Activated naive CD8-positive, alpha-beta T cell treated with anti-CD3 and anti-CD28 coated beads, Interleukin-2, amount 10 ng/mL, durations not matched to agents 7 days and 5 days (primary cell): ENCODE results near the gene CLOCK. TPM values are rescaled to one million over a fixed set of nuclear protein-coding genes. Genes with fewer than 3 reads are reported as not detected.
"Not testable (repeated sequence)": the region's sequence is repeated elsewhere in the genome, so short reads cannot be mapped to it uniquely, and the experiment has no call there.

Source experiments
- ATAC-seq: fragments of 150-1000 bp; cut with Tn5 transposase; one replicate; pipeline ENCODE4 v1.10.0; 2021; ENCODE audit warnings: low read depth, moderate library complexity
- POLR2A ChIA-PET: fragments of 350-600 bp; sonication (Branson Sonifier 250); formaldehyde crosslinking; loops from one replicate; lab custom pipeline; 2021; ENCODE audit warnings: antibody characterized with exemption; lab: Charles Lee
- DNase-seq: peaks from one replicate; pipeline ENCODE4 v3.0.0; 2021
- H3K27ac Mint-ChIP-seq: one replicate; pipeline ENCODE4 v1.8.0; 2022; ENCODE audit warnings: mild to moderate bottlenecking, mixed read lengths
- H3K27me3 Mint-ChIP-seq: one replicate; pipeline ENCODE4 v1.8.0; 2022; ENCODE audit warnings: mild to moderate bottlenecking, moderate library complexity, mixed read lengths
- H3K36me3 Mint-ChIP-seq: one replicate; pipeline ENCODE4 v1.8.0; 2021; ENCODE audit warnings: mild to moderate bottlenecking, mixed read lengths
- H3K4me1 Mint-ChIP-seq: one replicate; pipeline ENCODE4 v1.8.0; 2021; ENCODE audit warnings: mixed read lengths
- H3K4me3 Mint-ChIP-seq: one replicate; pipeline ENCODE4 v1.8.0; 2022; ENCODE audit warnings: mild to moderate bottlenecking, moderate library complexity, mixed read lengths
- H3K9me3 Mint-ChIP-seq: one replicate; pipeline ENCODE4 v1.8.0; 2021; ENCODE audit warnings: mixed read lengths
- total RNA-seq, 2 experiments: library from RNA; stranded (reverse); gene quantifications; one replicate each; pipeline ENCODE4 v1.2.3, GENCODE V29; 2021

The CLOCK gene, protein sequence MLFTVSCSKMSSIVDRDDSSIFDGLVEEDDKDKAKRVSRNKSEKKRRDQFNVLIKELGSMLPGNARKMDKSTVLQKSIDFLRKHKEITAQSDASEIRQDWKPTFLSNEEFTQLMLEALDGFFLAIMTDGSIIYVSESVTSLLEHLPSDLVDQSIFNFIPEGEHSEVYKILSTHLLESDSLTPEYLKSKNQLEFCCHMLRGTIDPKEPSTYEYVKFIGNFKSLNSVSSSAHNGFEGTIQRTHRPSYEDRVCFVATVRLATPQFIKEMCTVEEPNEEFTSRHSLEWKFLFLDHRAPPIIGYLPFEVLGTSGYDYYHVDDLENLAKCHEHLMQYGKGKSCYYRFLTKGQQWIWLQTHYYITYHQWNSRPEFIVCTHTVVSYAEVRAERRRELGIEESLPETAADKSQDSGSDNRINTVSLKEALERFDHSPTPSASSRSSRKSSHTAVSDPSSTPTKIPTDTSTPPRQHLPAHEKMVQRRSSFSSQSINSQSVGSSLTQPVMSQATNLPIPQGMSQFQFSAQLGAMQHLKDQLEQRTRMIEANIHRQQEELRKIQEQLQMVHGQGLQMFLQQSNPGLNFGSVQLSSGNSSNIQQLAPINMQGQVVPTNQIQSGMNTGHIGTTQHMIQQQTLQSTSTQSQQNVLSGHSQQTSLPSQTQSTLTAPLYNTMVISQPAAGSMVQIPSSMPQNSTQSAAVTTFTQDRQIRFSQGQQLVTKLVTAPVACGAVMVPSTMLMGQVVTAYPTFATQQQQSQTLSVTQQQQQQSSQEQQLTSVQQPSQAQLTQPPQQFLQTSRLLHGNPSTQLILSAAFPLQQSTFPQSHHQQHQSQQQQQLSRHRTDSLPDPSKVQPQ
- 1 to 10 TPM; 8.5 to 9.1 TPM for total RNA-seq

DNA sequence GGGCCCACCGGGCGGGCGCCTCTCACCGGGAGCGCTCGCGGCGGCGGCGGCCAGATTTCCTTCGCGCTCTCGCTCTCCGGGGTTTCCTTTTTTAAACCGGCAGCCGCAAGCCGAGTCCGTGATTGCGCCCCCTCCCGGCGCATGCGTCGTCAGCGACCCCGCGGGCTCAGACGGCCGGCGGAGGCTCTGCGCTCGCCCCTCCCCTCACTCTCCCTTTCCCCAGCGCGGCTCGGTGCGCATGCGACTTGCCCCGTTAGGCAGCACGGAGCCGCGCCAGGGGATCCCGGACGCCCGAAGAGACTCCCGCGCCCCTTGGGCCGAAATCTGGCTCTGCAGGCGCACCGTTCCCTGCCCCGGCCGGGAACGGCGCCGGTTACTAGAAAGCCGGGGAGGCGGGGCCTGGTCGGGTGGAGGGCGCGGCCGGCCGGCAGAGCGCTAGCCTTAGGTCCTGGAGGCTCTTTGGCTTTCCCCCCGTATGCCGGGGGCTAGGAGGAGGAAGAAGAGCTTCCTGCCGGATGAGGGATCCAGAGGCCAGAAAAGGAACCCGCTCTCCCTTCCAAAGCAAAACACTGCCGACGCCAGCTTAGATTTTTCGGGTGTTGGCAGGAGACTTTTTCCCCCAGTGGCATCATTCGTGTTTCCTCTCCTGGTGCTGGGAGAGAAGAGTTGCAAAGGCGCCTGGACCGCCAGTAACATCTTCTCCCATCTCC lies at the start of gene CLOCK:
TSS of gene CLOCK (minus strand) at position 154 of the 710 bp plus-strand sequence. CDS start 64,124 bp downstream, outside the sequence.
- Mint-ChIP-seq H3K4me3 (peak within 1 kb of the TSS; percentile 90), H3K36me3 (no peaks in the 10 kb centered on the region), H3K27ac (peak within 1 kb of the TSS; percentile 85), H3K9me3 (no peaks in the 10 kb centered on the region), H3K4me1 (peaks cover 33% of the 10 kb centered on the region), H3K27me3 (peaks cover 4% of the 10 kb centered on the region)
- ATAC-seq (peak; percentile 77), DNase-seq (peak; percentile 89)
- POLR2A ChIA-PET = interaction anchor here (0.9 kb wide), 1 partner anchor 157 kb away, joined by 4 read pairs; no protein-coding TSS in a partner anchor

DNA sequence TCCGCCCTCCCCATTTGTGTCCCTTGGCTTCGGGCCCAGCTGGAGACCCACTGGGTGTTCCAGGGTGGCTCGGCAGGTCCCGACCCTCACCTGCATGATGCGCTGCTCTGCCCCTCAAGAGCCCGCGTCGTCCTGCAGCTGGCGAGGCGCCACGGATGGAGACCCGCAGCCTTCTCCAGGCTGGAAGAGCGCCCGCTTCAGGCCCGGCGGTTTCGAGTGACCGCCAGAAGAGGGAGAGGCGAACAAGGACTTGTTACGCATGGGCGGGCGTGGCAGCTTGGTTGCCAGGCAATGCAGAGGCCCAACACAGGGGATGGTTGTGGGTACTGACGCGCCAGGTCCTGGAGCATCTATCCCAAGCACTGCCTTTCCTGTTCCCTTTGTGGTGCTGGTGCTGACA lies 45.3 kb upstream of the CLOCK start, which contains the start of gene PDCL2:
TSS of gene PDCL2 (minus strand) at position 232 of the 400 bp plus-strand sequence. CDS start at position 96, 136 bp downstream.
- POLR2A ChIA-PET = no interaction called here
- H3K9me3 Mint-ChIP-seq = peaks cover 6% of the 10 kb centered on the region
- H3K4me1 Mint-ChIP-seq = no peaks in the 10 kb centered on the region
- H3K27ac Mint-ChIP-seq = no peak within 1 kb of the TSS
- ATAC-seq (no peak), DNase-seq (no peak)
- peaks cover 12% of the 10 kb centered on the region for H3K27me3 Mint-ChIP-seq
- no peaks in the 10 kb centered on the region for H3K36me3 Mint-ChIP-seq
- H3K4me3 Mint-ChIP-seq = no peak within 1 kb of the TSS

DNA sequence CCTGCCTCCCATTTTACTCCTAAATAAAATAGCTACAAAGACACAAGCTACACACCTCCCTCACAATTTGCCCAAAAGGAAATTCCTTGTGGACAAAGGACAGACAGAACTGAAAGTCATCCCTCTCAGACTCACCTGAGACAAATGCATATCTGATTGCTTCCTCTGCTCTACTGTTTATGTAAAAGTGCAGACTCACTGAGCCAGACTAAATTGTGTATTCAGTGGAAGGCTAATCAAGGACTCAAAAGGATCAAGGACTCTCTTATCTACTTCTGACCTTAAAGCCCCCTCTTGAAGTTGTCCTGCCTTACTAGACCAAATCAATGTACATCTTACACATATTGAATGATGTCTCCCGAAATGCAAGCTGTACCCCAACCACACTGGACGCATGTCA lies 41.5 kb upstream of the CLOCK start:
- POLR2A ChIA-PET = no interaction called here
- H3K27ac Mint-ChIP-seq = no peak overlapping the region
- no peak overlapping the region for H3K4me3 Mint-ChIP-seq
- DNase-seq (no peak), ATAC-seq (no peak)
- H3K27me3 Mint-ChIP-seq = peaks cover 4% of the 10 kb centered on the region
- H3K9me3 Mint-ChIP-seq = peaks cover 8% of the 10 kb centered on the region
- no peaks in the 10 kb centered on the region for H3K4me1 Mint-ChIP-seq
- no peaks in the 10 kb centered on the region for H3K36me3 Mint-ChIP-seq

DNA sequence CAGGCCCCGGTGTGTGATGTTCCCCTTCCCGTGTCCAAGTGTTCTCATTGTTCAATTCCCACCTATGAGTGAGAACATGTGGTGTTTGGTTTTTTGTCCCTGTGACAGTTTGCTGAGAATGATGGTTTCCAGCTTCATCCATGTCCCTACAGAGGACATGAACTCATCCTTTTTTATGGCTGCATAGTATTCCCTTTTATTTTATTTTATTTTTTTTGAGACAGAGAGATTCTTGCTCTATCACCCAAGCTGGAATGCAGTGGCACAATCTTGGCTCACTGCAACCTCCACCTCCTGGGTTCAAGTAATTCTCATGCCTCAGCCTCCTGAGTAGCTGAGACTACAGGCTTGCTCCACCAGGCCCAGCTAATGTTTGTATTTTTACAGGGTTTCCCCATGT lies 36.1 kb upstream of the CLOCK start:
- H3K4me1 Mint-ChIP-seq, POLR2A ChIA-PET, DNase-seq, H3K27ac Mint-ChIP-seq, H3K4me3 Mint-ChIP-seq, ATAC-seq, H3K36me3 Mint-ChIP-seq, H3K27me3 Mint-ChIP-seq, H3K9me3 Mint-ChIP-seq: not testable (repeated sequence)

DNA sequence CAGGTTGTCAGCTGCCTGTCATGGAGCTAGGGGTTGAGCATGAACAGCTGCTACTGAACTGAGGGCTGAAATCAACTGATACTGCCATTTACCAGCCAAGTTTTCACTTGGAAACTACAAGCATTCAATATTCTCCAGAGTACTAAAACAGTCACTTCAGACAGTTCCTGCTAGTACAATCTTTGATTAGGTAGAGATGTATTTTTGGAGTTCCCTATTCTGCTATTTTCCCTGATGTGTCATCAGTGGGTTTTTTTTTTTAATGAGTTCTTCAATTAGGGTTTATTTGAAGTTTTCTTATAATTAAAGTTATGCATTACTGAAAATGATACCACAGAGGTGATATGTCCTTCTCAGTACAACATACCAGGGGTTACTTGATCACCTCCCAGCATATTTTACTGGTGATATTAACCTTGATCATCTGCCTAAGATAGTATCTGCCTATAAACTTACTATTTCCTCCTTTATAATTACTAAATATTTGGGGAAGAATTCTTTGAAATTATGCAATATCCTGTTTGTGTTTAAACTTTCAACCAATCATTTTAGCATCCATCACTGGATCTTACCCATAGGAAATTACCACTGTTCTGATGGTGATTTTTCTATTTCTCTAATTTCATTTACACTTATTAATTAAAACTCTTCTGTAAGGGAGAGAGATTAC lies 31.8 kb upstream of the CLOCK start:
- ATAC-seq (no peak), DNase-seq (no peak)
- no peaks in the 10 kb centered on the region for H3K36me3 Mint-ChIP-seq
- H3K27me3 Mint-ChIP-seq = peaks cover 3% of the 10 kb centered on the region
- H3K27ac Mint-ChIP-seq = no peak overlapping the region
- peaks cover 14% of the 10 kb centered on the region for H3K9me3 Mint-ChIP-seq
- H3K4me3 Mint-ChIP-seq = no peak overlapping the region
- POLR2A ChIA-PET = no interaction called here
- no peaks in the 10 kb centered on the region for H3K4me1 Mint-ChIP-seq

DNA sequence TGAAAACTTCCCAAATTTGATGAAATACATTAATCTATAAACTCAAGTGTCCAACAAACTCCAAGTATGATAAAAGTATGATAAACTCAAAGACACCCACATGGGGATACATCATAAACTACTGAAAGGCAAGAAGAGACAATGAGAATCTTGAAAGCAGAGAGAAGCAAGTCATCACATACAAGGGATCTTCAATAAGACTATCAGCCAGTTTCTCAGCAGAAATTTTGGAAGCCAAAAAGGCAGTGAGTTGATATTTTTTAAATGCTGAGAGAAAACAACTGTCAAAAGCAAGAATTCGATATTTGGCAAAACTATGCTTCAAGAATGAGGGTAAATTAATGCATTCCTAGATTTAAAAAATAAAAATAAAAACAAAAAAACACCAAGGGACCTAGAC lies 28.8 kb upstream of the CLOCK start:
- H3K4me3 Mint-ChIP-seq = no peak overlapping the region
- H3K4me1 Mint-ChIP-seq = no peaks in the 10 kb centered on the region
- H3K36me3 Mint-ChIP-seq = no peaks in the 10 kb centered on the region
- POLR2A ChIA-PET = no interaction called here
- H3K27me3 Mint-ChIP-seq = peaks cover 5% of the 10 kb centered on the region
- H3K27ac Mint-ChIP-seq = no peak overlapping the region
- ATAC-seq = no peak
- peaks cover 10% of the 10 kb centered on the region for H3K9me3 Mint-ChIP-seq
- no peak for DNase-seq

DNA sequence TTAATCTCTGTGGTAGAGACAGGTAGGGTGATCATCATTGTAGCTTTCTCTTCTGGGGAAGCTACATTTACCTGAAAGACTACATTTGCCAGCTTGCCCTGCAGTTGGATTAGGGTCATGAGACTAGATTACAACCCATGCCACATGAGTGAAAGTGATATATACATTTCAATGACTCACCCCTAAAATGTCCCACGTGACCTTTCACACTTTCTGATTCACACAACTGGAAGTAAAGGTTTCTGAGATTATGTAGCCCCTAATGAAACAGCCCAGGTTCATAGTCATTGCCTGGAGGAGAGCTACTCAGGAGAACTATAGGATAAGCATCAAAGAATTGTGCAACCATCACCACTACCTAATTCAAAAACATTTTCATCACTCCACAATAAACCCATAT lies 27.5 kb upstream of the CLOCK start:
- Mint-ChIP-seq H3K27ac (no peak overlapping the region), H3K27me3 (peaks cover 2% of the 10 kb centered on the region), H3K9me3 (peaks cover 10% of the 10 kb centered on the region), H3K36me3 (no peaks in the 10 kb centered on the region), H3K4me1 (no peaks in the 10 kb centered on the region), H3K4me3 (no peak overlapping the region)
- POLR2A ChIA-PET = no interaction called here
- DNase-seq (no peak), ATAC-seq (no peak)

DNA sequence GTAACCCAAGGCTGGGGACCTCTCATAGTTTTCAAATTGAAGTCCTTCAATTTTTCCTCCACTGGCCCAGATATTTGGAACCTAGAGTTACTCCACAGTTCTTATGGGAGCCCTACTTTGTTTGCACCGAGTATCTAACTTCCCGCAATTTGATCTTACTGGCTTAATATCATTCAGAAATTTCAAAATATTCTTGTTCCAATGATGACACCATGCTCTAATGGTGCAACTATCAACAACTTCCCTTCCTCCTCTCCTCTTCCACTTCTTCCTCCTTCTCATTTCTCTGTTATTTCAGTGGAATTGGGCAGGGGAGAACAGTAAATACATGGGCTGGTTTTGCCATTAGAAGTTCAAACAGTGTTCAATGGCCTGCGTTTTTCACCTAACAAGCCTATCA lies 25.1 kb upstream of the CLOCK start:
- Mint-ChIP-seq H3K4me3 (no peak overlapping the region), H3K4me1 (no peaks in the 10 kb centered on the region), H3K36me3 (no peaks in the 10 kb centered on the region), H3K9me3 (peaks cover 6% of the 10 kb centered on the region), H3K27ac (no peak overlapping the region), H3K27me3 (peaks cover 2% of the 10 kb centered on the region)
- no peak for DNase-seq
- no peak for ATAC-seq
- POLR2A ChIA-PET = no interaction called here

DNA sequence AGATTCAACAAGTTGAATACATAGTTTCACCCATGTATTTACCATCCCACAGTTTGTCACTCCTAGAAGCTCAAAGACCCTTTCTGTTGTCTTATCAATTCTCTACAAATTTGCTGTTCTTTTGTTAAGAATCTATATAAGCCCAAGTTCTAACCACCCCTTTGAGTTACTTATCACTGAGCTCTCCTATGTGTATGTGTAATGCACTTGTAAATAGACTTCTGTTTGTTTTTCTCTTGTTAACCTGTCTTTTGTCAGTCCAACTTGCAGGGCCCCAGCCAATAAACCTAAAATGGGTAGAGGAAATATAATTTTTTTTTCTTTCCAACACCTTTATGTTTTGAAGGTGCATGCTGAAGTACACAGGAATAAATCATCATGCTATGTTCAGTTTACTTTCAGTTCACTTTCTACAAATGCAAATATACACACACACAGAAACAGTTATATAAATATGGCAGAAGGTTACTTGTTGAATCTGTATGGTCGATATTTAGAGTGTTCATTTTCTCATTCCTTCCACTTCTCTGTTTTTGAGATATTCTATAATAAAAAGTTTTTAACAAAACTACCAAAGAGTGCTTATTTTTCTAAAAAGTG lies 22.3 kb upstream of the CLOCK start:
- no peak for DNase-seq
- Mint-ChIP-seq H3K9me3 (peaks cover 1% of the 10 kb centered on the region), H3K27me3 (peaks cover 5% of the 10 kb centered on the region), H3K4me1 (no peaks in the 10 kb centered on the region), H3K4me3 (no peak overlapping the region), H3K27ac (no peak overlapping the region), H3K36me3 (no peaks in the 10 kb centered on the region)
- POLR2A ChIA-PET = no interaction called here
- ATAC-seq = no peak

DNA sequence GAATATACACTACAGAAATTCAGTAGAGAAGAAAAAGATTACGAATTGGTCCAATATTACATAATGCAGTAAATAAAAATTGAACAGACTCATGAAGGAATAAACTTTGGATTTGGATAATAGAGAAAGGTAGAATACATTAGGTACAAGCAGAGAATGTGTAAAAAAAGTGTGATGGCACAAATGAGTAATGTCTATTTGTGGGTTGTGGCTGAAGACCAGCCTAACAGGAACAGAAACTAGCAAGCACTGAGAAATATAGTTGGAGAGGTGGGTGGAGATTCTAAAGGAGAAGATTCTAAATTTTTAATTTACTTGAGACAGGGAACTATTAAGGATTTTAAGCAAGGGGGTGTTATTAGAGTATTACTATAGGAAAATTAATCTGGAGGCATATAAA lies 15.2 kb upstream of the CLOCK start:
- H3K4me3 Mint-ChIP-seq = no peak overlapping the region
- H3K9me3 Mint-ChIP-seq = peaks cover 8% of the 10 kb centered on the region
- peaks cover 9% of the 10 kb centered on the region for H3K27me3 Mint-ChIP-seq
- POLR2A ChIA-PET = no interaction called here
- peaks cover 2% of the 10 kb centered on the region for H3K36me3 Mint-ChIP-seq
- DNase-seq = no peak
- no peak overlapping the region for H3K27ac Mint-ChIP-seq
- H3K4me1 Mint-ChIP-seq = peaks cover 7% of the 10 kb centered on the region
- ATAC-seq = no peak

DNA sequence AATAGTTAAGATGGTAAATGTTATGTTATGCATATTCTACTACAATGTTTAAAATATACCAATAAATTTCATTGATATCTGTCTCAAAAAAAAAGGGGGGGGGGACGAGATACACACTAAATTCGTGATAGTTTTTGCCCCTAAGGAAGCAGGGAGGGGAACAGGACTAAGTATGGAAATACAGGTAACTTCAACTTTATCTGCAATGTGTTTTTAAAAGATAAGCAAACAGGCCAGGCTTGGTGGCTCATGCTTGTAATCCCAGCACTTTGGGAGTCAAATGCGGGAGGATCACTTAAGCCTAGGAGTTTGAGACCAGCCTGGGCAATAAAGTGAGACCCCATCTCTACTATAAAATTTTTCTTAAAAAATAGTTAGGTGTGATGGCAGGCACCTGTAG lies 13.4 kb upstream of the CLOCK start:
- ATAC-seq = no peak
- Mint-ChIP-seq H3K4me3 (no peak overlapping the region), H3K36me3 (peaks cover 2% of the 10 kb centered on the region), H3K27ac (no peak overlapping the region), H3K9me3 (peaks cover 8% of the 10 kb centered on the region), H3K4me1 (peaks cover 7% of the 10 kb centered on the region), H3K27me3 (peaks cover 10% of the 10 kb centered on the region)
- DNase-seq = no peak
- POLR2A ChIA-PET = no interaction called here

DNA sequence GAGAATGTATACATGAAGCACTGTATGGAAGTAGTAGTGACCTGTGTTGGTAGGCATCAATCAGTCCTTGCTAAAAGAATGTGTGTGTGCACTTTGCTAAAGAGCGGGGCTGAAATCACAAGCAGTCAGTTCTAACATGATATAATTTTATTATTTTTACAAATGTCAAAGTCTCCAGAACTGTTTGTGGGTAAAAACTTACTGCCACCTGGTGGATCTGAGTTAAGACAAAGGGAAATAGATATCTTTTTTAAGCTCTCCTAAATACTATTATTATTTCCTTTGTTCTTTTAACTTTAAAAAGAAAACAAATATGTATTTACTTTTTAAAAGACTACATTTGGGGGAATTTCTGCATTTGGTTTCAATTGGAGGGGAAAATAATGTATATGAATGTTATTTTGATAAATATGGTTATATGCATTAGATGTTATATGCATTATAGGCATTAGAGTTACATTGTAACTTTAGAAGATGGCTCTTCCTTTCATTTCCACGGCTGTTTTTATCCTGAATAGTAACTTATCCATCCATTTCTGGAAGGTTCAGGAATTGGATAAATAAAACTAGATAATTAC lies 7.8 kb upstream of the CLOCK start:
- POLR2A ChIA-PET = no interaction called here
- peaks cover 8% of the 10 kb centered on the region for H3K9me3 Mint-ChIP-seq
- ATAC-seq (no peak), DNase-seq (no peak)
- no peaks in the 10 kb centered on the region for H3K36me3 Mint-ChIP-seq
- peaks cover 17% of the 10 kb centered on the region for H3K27me3 Mint-ChIP-seq
- no peak overlapping the region for H3K4me3 Mint-ChIP-seq
- peaks cover 8% of the 10 kb centered on the region for H3K4me1 Mint-ChIP-seq
- H3K27ac Mint-ChIP-seq = no peak overlapping the region
